H1 (cell line): ENCODE measurements around the gene NEMF. TPM values are rescaled to one million over a fixed set of nuclear protein-coding genes. Genes with fewer than 3 reads are reported as not detected.
A peak's percentile ranks its signal among the peaks of the same experiment; 100 is the strongest.

Source experiments
- CTCF ChIA-PET: fragments of 300-600 bp; sonication (Branson Sonifier 250); formaldehyde crosslinking; loops from one replicate; lab custom pipeline; 2021; ENCODE audit not compliant: partially characterized antibody; lab: Charles Lee
- POLR2A ChIA-PET: fragments of 300-600 bp; sonication (Branson Sonifier 250); formaldehyde crosslinking; loops from one replicate; lab custom pipeline; 2021; ENCODE audit warnings: inconsistent platforms; ENCODE audit not compliant: partially characterized antibody; lab: Charles Lee
- DNase-seq, 2 experiments: peaks; one replicate each; pipeline versions ENCODE4 v3.0.0 to v3.0.0-alpha.2; 2010 to 2022; ENCODE audit warnings: low spot score in 2 of 2, low read depth in 1 of 2, mixed read lengths in 1 of 2
- FAIRE-seq: peaks from 2 replicates; lab custom pipeline; 2011; peaks lifted over from hg19 to GRCh38; lab: Jason Lieb, UNC
- H2AFZ ChIP-seq: 2 replicates; pipeline ENCODE4 v1.8.1; 2012; ENCODE audit warnings: low read length, inconsistent platforms
- H2AK5ac ChIP-seq: 2 replicates; pipeline ENCODE4 v1.6.1; 2013; ENCODE audit warnings: low read depth, low read length
- H2BK120ac ChIP-seq: replicated peaks from 2 replicates; pipeline ENCODE3; 2013; ENCODE audit warnings: low read depth, low read length, inconsistent platforms
- H2BK12ac ChIP-seq: 2 replicates; pipeline ENCODE4 v1.6.1; 2013; ENCODE audit warnings: low read depth, low read length
- H2BK15ac ChIP-seq: 2 replicates; pipeline ENCODE4 v1.6.1; 2013; ENCODE audit warnings: low read length
- H2BK20ac ChIP-seq: 2 replicates; pipeline ENCODE4 v1.6.1; 2013; ENCODE audit warnings: low read length
- H2BK5ac ChIP-seq: 2 replicates; pipeline ENCODE4 v1.6.1; 2013; ENCODE audit warnings: low read depth, low read length
- H3K14ac ChIP-seq: 2 replicates; pipeline ENCODE4 v1.6.1; 2013; ENCODE audit warnings: inconsistent platforms; ENCODE audit not compliant: insufficient read length
- H3K18ac ChIP-seq: 2 replicates; pipeline ENCODE4 v1.6.1; 2013; ENCODE audit warnings: low read length; ENCODE audit errors: extremely low read depth
- H3K23ac ChIP-seq: 2 replicates; pipeline ENCODE4 v1.6.1; 2013; ENCODE audit warnings: inconsistent platforms; ENCODE audit not compliant: insufficient read length
- H3K23me2 ChIP-seq: 2 replicates; pipeline ENCODE4 v1.6.1; 2013; ENCODE audit warnings: low read depth, low read length
- H3K27ac ChIP-seq: 2 replicates; pipeline ENCODE4 v1.6.1; 2011; ENCODE audit warnings: low read depth, low read length, inconsistent platforms
- H3K27me3 ChIP-seq, 4 experiments: replicated peaks in 1 of 4; 1 replicate in 1 of 4; 2 replicates in 3 of 4; pipeline versions ENCODE4 v1.6.1 to v1.8.1; 2011 to 2013; ENCODE audit warnings: low read length in 3 of 4, mild to moderate bottlenecking in 3 of 4, inconsistent platforms in 2 of 4, mixed read lengths in 2 of 4, moderate library complexity in 1 of 4; ENCODE audit not compliant: control insufficient read depth in 3 of 4, insufficient read depth in 3 of 4; ENCODE audit errors: extremely low read depth in 1 of 4
- H3K36me3 ChIP-seq, 4 experiments: 2 replicates each; pipeline versions ENCODE4 v1.6.1 to v1.8.1; 2011 to 2013; ENCODE audit warnings: mild to moderate bottlenecking in 4 of 4, low read length in 3 of 4, moderate library complexity in 2 of 4, control low read depth in 1 of 4, inconsistent platforms in 1 of 4; ENCODE audit not compliant: insufficient read depth in 4 of 4, control insufficient read depth in 2 of 4
- H3K4ac ChIP-seq: replicated peaks from 2 replicates; pipeline ENCODE3; 2013; ENCODE audit warnings: low read length, low read depth, mixed read lengths, inconsistent platforms; ENCODE audit not compliant: insufficient read length
- H3K4me1 ChIP-seq, 4 experiments: replicated peaks in 1 of 4; 1 replicate in 1 of 4; 2 replicates in 3 of 4; pipeline versions ENCODE4 v1.6.1 to v1.8.1; 2011 to 2013; ENCODE audit warnings: low read length in 3 of 4, inconsistent platforms in 2 of 4, mixed read lengths in 1 of 4; ENCODE audit not compliant: insufficient read depth in 4 of 4, control insufficient read depth in 3 of 4
- H3K4me2 ChIP-seq, 2 experiments: 2 replicates each; pipeline versions ENCODE4 v1.6.1 to v1.8.1; 2011 to 2013; ENCODE audit warnings: low read depth in 2 of 2, low read length in 2 of 2, control low read depth in 1 of 2, inconsistent platforms in 1 of 2, mild to moderate bottlenecking in 1 of 2; ENCODE audit not compliant: insufficient read depth in 1 of 2
- H3K4me3 ChIP-seq, 4 experiments: fragments of 200-600, 300-600 bp in 1 of 4; sonication (generic), shearing (Covaris generic), sonication (Bioruptor Twin) in 1 of 4; 2 replicates each; pipeline versions ENCODE4 v1.5.1 to v1.8.1; 2011 to 2016; ENCODE audit warnings: low read length in 4 of 4, low read depth in 3 of 4, control low read depth in 2 of 4, inconsistent platforms in 2 of 4, mild to moderate bottlenecking in 2 of 4, mixed read lengths in 1 of 4, moderate library complexity in 1 of 4; ENCODE audit not compliant: insufficient read depth in 2 of 4; ENCODE audit errors: extremely low read depth in 1 of 4
- H3K56ac ChIP-seq: replicated peaks from 2 replicates; pipeline ENCODE3; 2013; ENCODE audit warnings: low read depth, mild to moderate bottlenecking, mixed read lengths, low read length, inconsistent platforms; ENCODE audit not compliant: insufficient read length
- H3K79me1 ChIP-seq: 2 replicates; pipeline ENCODE4 v1.6.1; 2013; ENCODE audit warnings: low read depth, low read length, control low read depth
- H3K79me2 ChIP-seq, 2 experiments: 2 replicates each; pipeline versions ENCODE4 v1.6.1 to v1.8.1; 2012 to 2013; ENCODE audit warnings: low read length in 2 of 2, mild to moderate bottlenecking in 2 of 2, inconsistent platforms in 1 of 2; ENCODE audit not compliant: insufficient read depth in 2 of 2, control insufficient read depth in 1 of 2
- H3K9ac ChIP-seq, 4 experiments: replicated peaks in 1 of 4; 1 replicate in 1 of 4; 2 replicates in 3 of 4; pipeline versions ENCODE4 v1.6.1 to v1.8.1; 2011 to 2013; ENCODE audit warnings: low read depth in 3 of 4, low read length in 3 of 4, control low read depth in 2 of 4, mild to moderate bottlenecking in 2 of 4, moderate library complexity in 2 of 4, inconsistent platforms in 1 of 4; ENCODE audit errors: extremely low read depth in 1 of 4
- H3K9me3 ChIP-seq, 2 experiments: 2 replicates each; pipeline versions ENCODE4 v1.6.1 to v1.8.1; 2012 to 2013; ENCODE audit warnings: mild to moderate bottlenecking in 2 of 2, moderate library complexity in 2 of 2, control low read depth in 1 of 2, inconsistent platforms in 1 of 2, low read depth in 1 of 2, low read length in 1 of 2, mixed read lengths in 1 of 2; ENCODE audit not compliant: insufficient read depth in 2 of 2
- H4K20me1 ChIP-seq, 2 experiments: replicated peaks in 1 of 2; 2 replicates each; pipeline versions ENCODE3 to v1.8.1; 2011 to 2013; ENCODE audit warnings: inconsistent platforms in 2 of 2, low read length in 2 of 2, mild to moderate bottlenecking in 1 of 2; ENCODE audit not compliant: insufficient read depth in 2 of 2, control insufficient read depth in 1 of 2
- H4K5ac ChIP-seq: 2 replicates; pipeline ENCODE4 v1.6.1; 2013; ENCODE audit warnings: low read length, low read depth, mixed read lengths, inconsistent platforms; ENCODE audit not compliant: insufficient read length
- H4K8ac ChIP-seq: 2 replicates; pipeline ENCODE4 v1.8.0; 2013; ENCODE audit warnings: mild to moderate bottlenecking, moderate library complexity, low read length, inconsistent platforms; ENCODE audit not compliant: insufficient read depth; ENCODE audit errors: extremely low read depth
- H4K91ac ChIP-seq: replicated peaks from 2 replicates; pipeline ENCODE3; 2013; ENCODE audit warnings: low read length, mixed read lengths, inconsistent platforms; ENCODE audit not compliant: insufficient read length
- POLR2A ChIP-seq, 2 experiments: IDR thresholded peaks; 1 replicate in 1 of 2; 2 replicates in 1 of 2; pipeline ENCODE4 v1.6.1; 2011; ENCODE audit warnings: low read depth in 2 of 2, low read length in 2 of 2, mild to moderate bottlenecking in 2 of 2; ENCODE audit errors: control extremely low read depth in 1 of 2
- RBBP5 ChIP-seq: IDR thresholded peaks from 2 replicates; pipeline ENCODE4 v1.7.1; 2012; ENCODE audit warnings: low read depth, mild to moderate bottlenecking, inconsistent platforms, low read length, moderate library complexity, borderline replicate concordance
- WGBS, 2 experiments: shearing (Covaris generic) in 1 of 2; methylation state at CpG; one replicate each; pipeline versions ENCODE4 v1.1.6 to v1.1.7; 2013 to 2015; ENCODE audit warnings: low lambda C conversion rate in 2 of 2, mixed read lengths in 2 of 2, inconsistent platforms in 1 of 2, low coverage in 1 of 2, missing lambda C conversion rate in 1 of 2; ENCODE audit not compliant: insufficient replicate concordance in 2 of 2, insufficient coverage in 1 of 2, insufficient read length in 1 of 2; ENCODE audit errors: extremely low coverage in 1 of 2, missing lambda C conversion rate in 1 of 2; 5-methylcytosine and 5-hydroxymethylcytosine counted together
- polyA plus RNA-seq, 7 experiments: library from polyadenylated mRNA; depleted of rRNA in 3 of 7; stranded (reverse) in 5 of 7; unstranded in 2 of 7; fragments of >200 nt in 5 of 7; fragments of 200-250 nt in 2 of 7; gene quantifications; 1 replicate in 5 of 7; 2 replicates in 1 of 7; 4 replicates in 1 of 7; pipeline versions ENCODE4 v1.2.1 to v1.2.3, GENCODE V29; 2011 to 2013; ENCODE audit warnings: missing spikeins in 2 of 7, mixed read lengths in 2 of 7
- total RNA-seq: library from RNA; stranded (reverse); fragmentation: NEBNext Ultra II Directional; extraction: Animal tissue kit (Norgen Biotek cat#: 25700); gene quantifications from 2 replicates; pipeline ENCODE4 v1.2.1, GENCODE V29; 2021

Gene NEMF
- total and polyA plus RNA-seq, 2 of the 8 experiments (the other 6 are each of a cell fraction or from before 2014, with no cell fraction given) = 8.3 to 45.5 TPM

DNA sequence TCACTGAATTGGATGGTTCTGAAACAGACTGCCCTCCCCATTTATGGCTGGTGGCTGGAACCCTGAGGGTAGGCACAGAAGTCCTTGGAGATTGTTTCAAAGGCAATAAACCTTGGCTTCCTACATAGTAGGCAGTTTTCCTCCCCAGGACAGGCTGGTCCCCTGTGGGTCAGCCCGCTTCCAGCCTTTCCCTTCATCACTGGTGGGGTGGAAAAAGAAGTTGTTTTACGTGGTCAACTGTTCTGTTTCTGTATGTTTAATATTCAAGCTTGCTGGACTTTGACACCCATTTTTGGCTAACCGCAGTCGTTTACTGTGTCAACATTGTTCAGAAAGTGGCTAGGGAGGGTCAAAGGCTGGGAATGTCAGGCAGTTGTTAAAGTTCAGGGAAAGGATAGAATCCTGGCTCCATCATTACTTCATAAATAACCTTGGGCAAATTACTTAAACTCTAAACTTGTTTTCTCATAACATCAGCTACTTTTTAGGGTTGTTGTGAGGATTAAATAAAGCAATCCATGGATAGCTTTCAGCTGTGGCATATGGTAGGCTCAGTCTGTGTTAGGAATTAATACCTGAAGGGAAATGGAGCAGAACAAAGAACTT is 82.3 kb downstream of the NEMF start:
- H3K4me3 ChIP-seq = peak overlapping the region in 1 of 4 experiments; percentile 96; a peak in 1 of 8 replicates
- peak overlapping the region in 1 of 4 experiments; percentile 13; a peak in 1 of 7 replicates for H3K9ac ChIP-seq
- no peaks in the 10 kb centered on the region for H3K27me3 ChIP-seq
- peaks cover 0 to 23% of the 10 kb centered on the region in 2 experiments; a peak in 3 of 4 replicates for H3K79me2 ChIP-seq
- H2BK20ac ChIP-seq = no peak overlapping the region
- H3K27ac ChIP-seq = no peak overlapping the region
- H3K56ac ChIP-seq = no peak overlapping the region
- H4K20me1 ChIP-seq = no peaks in the 10 kb centered on the region
- H3K4me2 ChIP-seq = peak overlapping the region in 1 of 2 experiments; percentile 90; a peak in 2 of 4 replicates
- H4K8ac ChIP-seq = no peak overlapping the region
- no peak overlapping the region for H4K5ac ChIP-seq
- no peak overlapping the region for H4K91ac ChIP-seq
- H3K9me3 ChIP-seq = no peaks in the 10 kb centered on the region
- FAIRE-seq = no peak
- no peak overlapping the region for H3K23ac ChIP-seq
- peaks cover 2 to 13% (median 3%) of the 10 kb centered on the region in 4 experiments; a peak in 4 of 7 replicates for H3K4me1 ChIP-seq
- peaks cover 3 to 21% (median 4%) of the 10 kb centered on the region in 4 experiments; a peak in 6 of 8 replicates for H3K36me3 ChIP-seq
- no peak overlapping the region for H2BK5ac ChIP-seq
- H2AFZ ChIP-seq = no peak overlapping the region
- ChIA-PET CTCF (interaction anchor here (0.6 to 1.4 kb wide), 6 partner anchors 17 to 94 kb away, joined by 3 to 4 read pairs (median 3); no protein-coding TSS in a partner anchor), POLR2A (interaction anchor here (0.7 to 3.2 kb wide), 7 partner anchors 11 to 206 kb away, joined by 3 to 30 read pairs (median 6); partner anchors contain the start of genes DNAAF2, KLHDC1 and NEMF)
- H3K18ac ChIP-seq = no peak overlapping the region
- H3K14ac ChIP-seq = no peak overlapping the region
- no peak overlapping the region for H2BK120ac ChIP-seq
- no peak overlapping the region for H2BK15ac ChIP-seq
- no peak overlapping the region for H2BK12ac ChIP-seq
- DNase-seq = no peak
- TF ChIP-seq RBBP5 (no peak), POLR2A (IDR thresholded peaks at IDR 0.05; ENCODE audit: control extremely low read depth in 1 of 2, low read depth in 2 of 2, low read length in 2 of 2) (peak in 1 of 2 experiments; percentile 37; a peak in 1 of 3 replicates)
- TF ChIP-seq, all 59 proteins: peak for 1
- H3K79me1 ChIP-seq = peaks cover 9% of the 10 kb centered on the region; the same call in 1 of the 2 replicates
- H3K23me2 ChIP-seq = peaks cover 9% of the 10 kb centered on the region
- no peak overlapping the region for H2AK5ac ChIP-seq
- WGBS, 2 experiments = 82% methylated on average over 4 of the region's 4 CpGs; no CpG with 5 or more reads in 1 of the 2 experiments
- H3K4ac ChIP-seq = no peak overlapping the region
